HEK293 (cell line): ENCODE data around the gene ABLIM2.

Experiments used
- KLF1 ChIP-seq: fragments of 450-650 bp; formaldehyde crosslinking; IDR thresholded peaks from 2 replicates; pipeline ENCODE4 v1.5.1; 2016; ENCODE audit warnings: missing biosample characterization, missing genetic modification characterization
- TSHZ1 ChIP-seq: fragments of 450-650 bp; formaldehyde crosslinking; IDR thresholded peaks from 2 replicates; pipeline ENCODE4 v1.5.1; 2016; ENCODE audit warnings: missing biosample characterization, missing genetic modification characterization, borderline replicate concordance
- ZNF148 ChIP-seq: fragments of 450-650 bp; formaldehyde crosslinking; IDR thresholded peaks from 2 replicates; pipeline ENCODE4 v1.5.0; 2017; ENCODE audit warnings: missing biosample characterization, missing genetic modification characterization, borderline replicate concordance
- ZNF214 ChIP-seq: fragments of 450-650 bp; formaldehyde crosslinking; IDR thresholded peaks from 2 replicates; pipeline ENCODE4 v1.5.1; 2017; ENCODE audit warnings: missing biosample characterization, mild to moderate bottlenecking, missing genetic modification characterization, borderline replicate concordance
- ZNF558 ChIP-seq: fragments of 450-650 bp; formaldehyde crosslinking; IDR thresholded peaks from 2 replicates; pipeline ENCODE4 v1.5.1; 2016; ENCODE audit warnings: missing biosample characterization, missing genetic modification characterization
- ZNF792 ChIP-seq: fragments of 450-650 bp; formaldehyde crosslinking; IDR thresholded peaks from 2 replicates; pipeline ENCODE4 v1.5.1; 2016; ENCODE audit warnings: missing biosample characterization, missing genetic modification characterization
- TF ChIP-seq, protein P1 (sequence below): fragments of 450-650 bp; formaldehyde crosslinking; IDR thresholded peaks from 2 replicates; pipeline ENCODE4 v1.5.1; 2016; ENCODE audit warnings: missing biosample characterization, missing genetic modification characterization
- TF ChIP-seq, protein P2 (sequence below): fragments of 450-650 bp; formaldehyde crosslinking; IDR thresholded peaks from 2 replicates; pipeline ENCODE4 v1.5.1; 2016; ENCODE audit warnings: missing biosample characterization, missing genetic modification characterization

GRCh38 chr4:7987148-7987989 lies 171.2 kb downstream of the ABLIM2 start:
- TF ChIP-seq, protein P1, sequence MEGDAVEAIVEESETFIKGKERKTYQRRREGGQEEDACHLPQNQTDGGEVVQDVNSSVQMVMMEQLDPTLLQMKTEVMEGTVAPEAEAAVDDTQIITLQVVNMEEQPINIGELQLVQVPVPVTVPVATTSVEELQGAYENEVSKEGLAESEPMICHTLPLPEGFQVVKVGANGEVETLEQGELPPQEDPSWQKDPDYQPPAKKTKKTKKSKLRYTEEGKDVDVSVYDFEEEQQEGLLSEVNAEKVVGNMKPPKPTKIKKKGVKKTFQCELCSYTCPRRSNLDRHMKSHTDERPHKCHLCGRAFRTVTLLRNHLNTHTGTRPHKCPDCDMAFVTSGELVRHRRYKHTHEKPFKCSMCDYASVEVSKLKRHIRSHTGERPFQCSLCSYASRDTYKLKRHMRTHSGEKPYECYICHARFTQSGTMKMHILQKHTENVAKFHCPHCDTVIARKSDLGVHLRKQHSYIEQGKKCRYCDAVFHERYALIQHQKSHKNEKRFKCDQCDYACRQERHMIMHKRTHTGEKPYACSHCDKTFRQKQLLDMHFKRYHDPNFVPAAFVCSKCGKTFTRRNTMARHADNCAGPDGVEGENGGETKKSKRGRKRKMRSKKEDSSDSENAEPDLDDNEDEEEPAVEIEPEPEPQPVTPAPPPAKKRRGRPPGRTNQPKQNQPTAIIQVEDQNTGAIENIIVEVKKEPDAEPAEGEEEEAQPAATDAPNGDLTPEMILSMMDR (tag by site-specific recombination) = peak; percentile 53; the same call in 1 of the 2 replicates
- no peak for TF ChIP-seq TSHZ1
- TF ChIP-seq ZNF148 (tag by site-specific recombination) = no peak
- TF ChIP-seq ZNF792 = no peak
- TF ChIP-seq ZNF214 (tag by site-specific recombination) = no peak
- TF ChIP-seq, protein P2, sequence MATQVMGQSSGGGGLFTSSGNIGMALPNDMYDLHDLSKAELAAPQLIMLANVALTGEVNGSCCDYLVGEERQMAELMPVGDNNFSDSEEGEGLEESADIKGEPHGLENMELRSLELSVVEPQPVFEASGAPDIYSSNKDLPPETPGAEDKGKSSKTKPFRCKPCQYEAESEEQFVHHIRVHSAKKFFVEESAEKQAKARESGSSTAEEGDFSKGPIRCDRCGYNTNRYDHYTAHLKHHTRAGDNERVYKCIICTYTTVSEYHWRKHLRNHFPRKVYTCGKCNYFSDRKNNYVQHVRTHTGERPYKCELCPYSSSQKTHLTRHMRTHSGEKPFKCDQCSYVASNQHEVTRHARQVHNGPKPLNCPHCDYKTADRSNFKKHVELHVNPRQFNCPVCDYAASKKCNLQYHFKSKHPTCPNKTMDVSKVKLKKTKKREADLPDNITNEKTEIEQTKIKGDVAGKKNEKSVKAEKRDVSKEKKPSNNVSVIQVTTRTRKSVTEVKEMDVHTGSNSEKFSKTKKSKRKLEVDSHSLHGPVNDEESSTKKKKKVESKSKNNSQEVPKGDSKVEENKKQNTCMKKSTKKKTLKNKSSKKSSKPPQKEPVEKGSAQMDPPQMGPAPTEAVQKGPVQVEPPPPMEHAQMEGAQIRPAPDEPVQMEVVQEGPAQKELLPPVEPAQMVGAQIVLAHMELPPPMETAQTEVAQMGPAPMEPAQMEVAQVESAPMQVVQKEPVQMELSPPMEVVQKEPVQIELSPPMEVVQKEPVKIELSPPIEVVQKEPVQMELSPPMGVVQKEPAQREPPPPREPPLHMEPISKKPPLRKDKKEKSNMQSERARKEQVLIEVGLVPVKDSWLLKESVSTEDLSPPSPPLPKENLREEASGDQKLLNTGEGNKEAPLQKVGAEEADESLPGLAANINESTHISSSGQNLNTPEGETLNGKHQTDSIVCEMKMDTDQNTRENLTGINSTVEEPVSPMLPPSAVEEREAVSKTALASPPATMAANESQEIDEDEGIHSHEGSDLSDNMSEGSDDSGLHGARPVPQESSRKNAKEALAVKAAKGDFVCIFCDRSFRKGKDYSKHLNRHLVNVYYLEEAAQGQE (tag by site-specific recombination) = no peak
- no peak for TF ChIP-seq KLF1 (tag by site-specific recombination)
- TF ChIP-seq ZNF558 (tag by site-specific recombination) = no peak
